Stimulated activated CD8-positive, alpha-beta memory T cell treated with anti-CD3 and anti-CD28 coated beads, Interleukin-7, amount 100 ng/mL, for 24 hours (primary cell): Measurements from ENCODE around the gene ALB.
"Not testable (repeated sequence)": the region's sequence is repeated elsewhere in the genome, so short reads cannot be mapped to it uniquely, and the experiment has no call there.

Experiments used
- DNase-seq: peaks from one replicate; pipeline ENCODE4 v3.0.0-alpha.2; 2020; ENCODE audit warnings: low read depth

Gene ALB

GRCh38 chr4:73404042-73404441, at the start of gene ALB:
TSS of gene ALB (plus strand) at chr4:73404287. CDS start at chr4:73404328, 41 bp downstream.
- DNase-seq: no peak

- DNase-seq: not testable (repeated sequence)
Observed at GRCh38 chr4:73357174-73357573, 46.9 kb upstream of the ALB start.

- not testable (repeated sequence) for DNase-seq
Observed at GRCh38 chr4:73369506-73370199, 34.4 kb upstream of the ALB start.

- DNase-seq: no peak
Observed at GRCh38 chr4:73375328-73375741, 28.8 kb upstream of the ALB start.

GRCh38 chr4:73376251-73376650, 27.8 kb upstream of the ALB start:
- DNase-seq: no peak

- no peak for DNase-seq
Observed at GRCh38 chr4:73376976-73377375, 27.1 kb upstream of the ALB start.

- no peak for DNase-seq
Observed at GRCh38 chr4:73378887-73379286, 25.2 kb upstream of the ALB start.

GRCh38 chr4:73379946-73380345, 24.1 kb upstream of the ALB start:
- DNase-seq: no peak

- no peak for DNase-seq
Observed at GRCh38 chr4:73381214-73381613, 22.9 kb upstream of the ALB start.

GRCh38 chr4:73383452-73383851, 20.6 kb upstream of the ALB start:
- DNase-seq: no peak

- no peak for DNase-seq
Observed at GRCh38 chr4:73387552-73387951, 16.5 kb upstream of the ALB start.

GRCh38 chr4:73388887-73389286, 15.2 kb upstream of the ALB start:
- no peak for DNase-seq

- DNase-seq: not testable (repeated sequence)
Observed at GRCh38 chr4:73389663-73390062, 14.4 kb upstream of the ALB start.

GRCh38 chr4:73391774-73392173, 12.3 kb upstream of the ALB start:
- no peak for DNase-seq

- DNase-seq: no peak
Observed at GRCh38 chr4:73392936-73393335, 11.2 kb upstream of the ALB start.

- no peak for DNase-seq
Observed at GRCh38 chr4:73396304-73396703, 7.8 kb upstream of the ALB start.

GRCh38 chr4:73396993-73397972, 6.8 kb upstream of the ALB start:
- DNase-seq: no peak

- DNase-seq: no peak
Observed at GRCh38 chr4:73401412-73401811, 2.7 kb upstream of the ALB start.

GRCh38 chr4:73404457-73404856, 370 bp downstream of the ALB start:
- no peak for DNase-seq

- DNase-seq: no peak
Observed at GRCh38 chr4:73405138-73405537, 1.1 kb downstream of the ALB start.

- DNase-seq: no peak
Observed at GRCh38 chr4:73406548-73406875, 2.4 kb downstream of the ALB start.

- DNase-seq: no peak
Observed at GRCh38 chr4:73407227-73407673, 3.2 kb downstream of the ALB start.

GRCh38 chr4:73408181-73408867, 4.2 kb downstream of the ALB start:
- no peak for DNase-seq
